ENCODE data around the gene VDAC1.
A peak's percentile ranks its signal among the peaks of the same experiment; 100 is the strongest.
"Not testable (repeated sequence)": the region's sequence is repeated elsewhere in the genome, so short reads cannot be mapped to it uniquely, and the experiment has no call there.

Gene VDAC1

DNA sequence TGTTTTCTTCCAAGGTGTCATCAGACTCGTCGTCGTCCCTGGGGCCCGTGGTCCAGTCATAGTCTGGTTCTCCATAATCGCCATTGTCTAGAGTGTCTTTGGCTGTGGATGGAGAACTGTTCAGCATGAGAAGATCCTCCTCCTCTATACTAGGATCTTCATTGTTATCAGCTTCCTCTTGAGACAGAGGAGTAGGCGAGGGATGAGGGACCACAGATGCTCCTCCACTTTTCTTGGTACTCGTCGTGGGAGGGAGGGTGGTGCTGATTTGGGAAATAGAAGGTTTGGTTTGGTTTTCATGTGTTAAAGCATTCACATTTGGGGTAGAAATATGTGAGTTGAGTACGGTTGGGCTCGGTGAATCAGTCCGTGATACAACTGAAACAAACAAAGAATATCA is 45.1 kb downstream of the VDAC1 start:
- TF ChIP-seq, protein P1, sequence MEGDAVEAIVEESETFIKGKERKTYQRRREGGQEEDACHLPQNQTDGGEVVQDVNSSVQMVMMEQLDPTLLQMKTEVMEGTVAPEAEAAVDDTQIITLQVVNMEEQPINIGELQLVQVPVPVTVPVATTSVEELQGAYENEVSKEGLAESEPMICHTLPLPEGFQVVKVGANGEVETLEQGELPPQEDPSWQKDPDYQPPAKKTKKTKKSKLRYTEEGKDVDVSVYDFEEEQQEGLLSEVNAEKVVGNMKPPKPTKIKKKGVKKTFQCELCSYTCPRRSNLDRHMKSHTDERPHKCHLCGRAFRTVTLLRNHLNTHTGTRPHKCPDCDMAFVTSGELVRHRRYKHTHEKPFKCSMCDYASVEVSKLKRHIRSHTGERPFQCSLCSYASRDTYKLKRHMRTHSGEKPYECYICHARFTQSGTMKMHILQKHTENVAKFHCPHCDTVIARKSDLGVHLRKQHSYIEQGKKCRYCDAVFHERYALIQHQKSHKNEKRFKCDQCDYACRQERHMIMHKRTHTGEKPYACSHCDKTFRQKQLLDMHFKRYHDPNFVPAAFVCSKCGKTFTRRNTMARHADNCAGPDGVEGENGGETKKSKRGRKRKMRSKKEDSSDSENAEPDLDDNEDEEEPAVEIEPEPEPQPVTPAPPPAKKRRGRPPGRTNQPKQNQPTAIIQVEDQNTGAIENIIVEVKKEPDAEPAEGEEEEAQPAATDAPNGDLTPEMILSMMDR (IDR thresholded peaks at IDR 0.05; ENCODE audit: insufficient read depth, low read depth, low read length, missing control alignments) = no peak
- H3K4me3 ChIP-seq (ENCODE audit: low read depth, low read length) = peak overlapping the region; percentile 4; the same call in 1 of the 2 replicates
- DNase-seq (ENCODE audit: low read depth) = no peak

DNA sequence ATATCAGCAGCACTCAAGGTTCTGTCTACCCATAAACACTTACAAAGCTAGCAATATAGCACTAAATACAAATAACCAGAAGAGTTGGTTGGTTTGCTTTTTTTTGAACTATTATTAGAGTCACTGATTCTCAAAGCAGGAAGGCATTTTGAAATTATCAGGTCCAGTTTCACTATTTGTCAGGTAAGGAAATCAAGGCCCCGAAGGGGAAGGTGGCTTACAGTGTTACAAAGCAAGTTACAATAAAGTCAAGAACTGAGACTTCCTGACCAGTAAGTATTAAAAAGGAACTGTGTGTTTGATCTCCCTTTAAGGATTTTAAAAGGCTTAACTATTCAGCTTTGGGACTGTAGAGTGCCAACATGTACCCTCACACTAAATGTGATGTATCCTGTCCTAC is 47.2 kb downstream of the VDAC1 start:
- TF ChIP-seq, protein P1 (IDR thresholded peaks at IDR 0.05; ENCODE audit: insufficient read depth, low read depth, low read length, missing control alignments) = no peak
- peak; percentile 87 for DNase-seq (ENCODE audit: low read depth)
- peak overlapping the region; percentile 25 for H3K4me3 ChIP-seq (ENCODE audit: low read depth, low read length)

DNA sequence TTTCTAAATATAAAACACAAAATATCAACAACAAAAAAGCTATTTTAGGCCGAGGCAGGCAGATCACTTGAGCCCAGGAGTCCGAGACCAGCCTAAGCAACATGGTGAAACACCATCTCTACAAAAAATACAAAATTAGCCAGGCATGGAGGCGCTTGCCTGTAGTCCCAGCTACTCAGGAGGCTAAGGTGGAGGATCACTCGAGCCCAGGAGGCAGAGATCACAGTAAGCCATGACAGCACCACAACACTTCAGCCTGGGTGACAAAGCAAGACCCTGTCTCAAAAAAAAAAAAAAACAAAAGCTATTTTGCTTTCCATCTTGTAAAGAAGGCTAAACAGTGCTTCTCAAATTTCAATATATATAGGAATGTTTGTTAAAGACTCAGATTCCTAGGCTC is 47.7 kb downstream of the VDAC1 start:
- TF ChIP-seq, protein P1 (IDR thresholded peaks at IDR 0.05; ENCODE audit: insufficient read depth, low read depth, low read length, missing control alignments) = no peak
- peak overlapping the region; percentile 25 for H3K4me3 ChIP-seq (ENCODE audit: low read depth, low read length)
- DNase-seq (ENCODE audit: low read depth) = no peak

DNA sequence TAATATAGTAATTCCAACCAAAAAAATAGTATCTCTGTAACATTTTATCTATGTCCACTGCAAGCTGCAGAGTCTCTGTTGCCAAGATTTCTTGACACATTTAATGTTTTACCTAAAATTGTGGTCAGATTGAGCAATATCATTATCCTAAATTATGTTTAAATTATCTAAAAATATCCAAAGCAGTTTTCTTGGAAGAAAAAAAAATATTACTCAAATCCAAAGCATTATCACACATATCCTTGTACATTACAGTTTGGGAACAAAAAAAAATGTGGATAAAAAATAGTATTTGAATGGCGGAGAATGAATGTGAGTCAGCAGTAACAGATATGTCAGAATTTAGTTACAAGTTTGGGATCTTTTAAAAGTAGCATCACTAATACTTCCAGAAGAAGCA is 48.6 kb downstream of the VDAC1 start:
- DNase-seq (ENCODE audit: low read depth); H3K4me3 ChIP-seq (ENCODE audit: low read depth, low read length): not testable (repeated sequence)

DNA sequence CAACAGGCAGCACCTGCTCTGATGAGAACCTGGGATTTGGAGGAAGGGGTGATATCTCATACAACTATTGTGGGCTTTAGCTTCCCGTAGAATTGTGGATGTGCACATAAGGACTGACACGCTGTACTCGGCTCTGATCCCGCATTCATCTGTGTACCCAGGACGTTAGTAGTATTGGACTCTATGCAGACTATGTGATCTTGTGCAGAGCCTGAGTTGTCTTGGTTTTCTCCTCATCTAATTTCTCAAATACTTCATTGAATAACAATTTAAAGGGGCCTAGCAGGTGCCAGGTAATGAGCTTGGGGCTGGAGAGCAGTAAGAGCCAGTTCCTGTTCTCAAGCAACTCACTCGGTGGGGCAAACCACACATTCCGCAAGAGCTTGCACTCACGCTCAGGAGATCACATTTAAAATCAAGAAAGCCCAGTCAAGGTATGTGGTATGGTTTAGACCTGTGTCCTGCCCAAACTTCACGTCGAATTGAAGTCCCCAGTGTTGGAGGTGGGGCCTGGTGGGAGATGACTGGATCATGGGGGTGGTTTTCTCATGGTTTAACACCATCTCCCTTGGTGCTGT is 51.1 kb downstream of the VDAC1 start:
- no peak overlapping the region for H3K4me3 ChIP-seq (ENCODE audit: low read depth, low read length)
- TF ChIP-seq, protein P1 (IDR thresholded peaks at IDR 0.05; ENCODE audit: insufficient read depth, low read depth, low read length, missing control alignments) = no peak
- DNase-seq (ENCODE audit: low read depth) = no peak

DNA sequence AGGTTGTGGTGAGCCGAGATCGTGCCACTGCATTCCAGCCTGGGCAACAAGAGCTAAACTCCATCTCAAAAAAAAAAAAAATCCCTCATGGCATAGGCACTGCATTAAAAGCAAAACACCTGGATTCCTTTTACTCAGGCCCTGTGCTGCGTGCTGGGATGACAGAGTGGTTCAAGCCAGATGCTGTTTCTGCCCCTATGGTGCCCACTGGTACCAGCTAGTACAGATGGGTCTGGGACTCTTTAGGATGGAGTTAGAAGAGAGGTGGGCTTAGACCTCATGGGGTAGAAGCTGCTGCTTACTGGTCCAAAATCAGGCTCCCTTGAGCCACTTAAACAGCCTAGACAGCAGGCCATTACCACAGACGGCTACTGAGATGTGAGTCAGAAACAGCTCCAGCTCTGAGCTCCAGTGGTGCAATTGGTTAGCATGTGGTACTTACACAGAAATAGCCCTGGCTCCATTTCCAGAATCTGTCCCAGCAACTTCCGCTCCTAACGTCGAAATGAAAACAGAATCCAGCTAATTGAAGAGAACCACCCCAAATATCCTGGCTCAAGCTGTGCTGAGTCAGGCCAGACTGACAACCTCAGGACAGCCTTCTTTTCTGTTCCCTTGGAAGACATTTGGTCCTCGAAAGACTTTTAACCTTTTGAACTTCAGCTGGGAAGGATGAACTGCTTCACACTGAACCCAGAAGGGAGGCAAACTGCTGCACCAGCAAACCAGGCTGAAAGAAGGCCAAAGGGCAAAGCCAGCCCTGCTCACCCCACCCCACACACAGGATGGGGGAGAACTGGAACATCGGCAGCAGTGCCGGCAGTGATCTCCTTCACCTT is 51.8 kb downstream of the VDAC1 start:
- DNase-seq (ENCODE audit: low read depth) = no peak
- no peak overlapping the region for H3K4me3 ChIP-seq (ENCODE audit: low read depth, low read length)
- TF ChIP-seq, protein P1 (IDR thresholded peaks at IDR 0.05; ENCODE audit: insufficient read depth, low read depth, low read length, missing control alignments) = no peak

DNA sequence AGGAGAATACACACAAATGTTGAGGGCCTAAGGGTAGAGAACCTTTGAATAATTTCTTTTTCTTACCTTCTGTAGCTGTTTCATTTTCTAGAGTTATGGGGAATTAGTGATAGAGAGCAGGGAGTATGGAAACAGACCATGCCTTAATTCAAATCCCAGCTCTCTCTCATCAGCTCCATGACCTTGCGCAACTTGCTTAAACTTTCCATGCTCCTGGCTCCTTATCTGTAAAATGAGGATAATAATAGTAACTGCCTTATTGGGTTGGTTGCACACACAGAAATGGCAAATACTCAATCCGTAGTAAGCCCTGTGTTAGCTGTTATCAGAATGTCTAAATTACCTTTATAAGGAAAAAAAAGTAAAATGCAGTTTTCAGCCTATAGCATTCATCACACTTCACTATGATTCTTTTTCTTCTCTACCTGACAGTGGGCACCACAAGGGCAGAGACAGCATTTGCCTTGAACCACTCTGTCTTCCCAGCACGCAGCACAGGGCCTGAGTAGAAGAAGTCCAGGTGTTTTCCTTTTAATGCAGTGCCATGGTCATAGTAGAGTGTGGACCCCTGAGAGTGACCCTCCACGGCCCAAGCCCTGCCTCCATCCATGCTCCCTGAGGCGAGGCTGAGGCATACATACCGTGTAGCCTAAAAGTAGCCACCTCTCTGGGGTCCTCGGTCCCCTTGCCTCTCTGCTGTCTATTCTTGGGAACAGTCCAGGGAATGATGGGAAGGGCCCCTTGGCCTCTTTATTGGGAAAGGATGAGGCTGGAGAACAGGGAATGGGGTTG is 53.8 kb downstream of the VDAC1 start:
- TF ChIP-seq, protein P1 (IDR thresholded peaks at IDR 0.05; ENCODE audit: insufficient read depth, low read depth, low read length, missing control alignments) = no peak
- DNase-seq (ENCODE audit: low read depth) = no peak
- H3K4me3 ChIP-seq (ENCODE audit: low read depth, low read length) = no peak overlapping the region
